BJ (cell line): ENCODE data around the gene PARP15. TPM values are rescaled to one million over a fixed set of nuclear protein-coding genes. Genes with fewer than 3 reads are reported as not detected.

Source experiments
- CTCF ChIA-PET: fragments of 350-600 bp; formaldehyde crosslinking; extraction: SDS; loops from one replicate; lab custom pipeline; 2021; ENCODE audit warnings: antibody characterized with exemption, inconsistent platforms; lab: Yijun Ruan, JAX
- POLR2A ChIA-PET: fragments of 300-600 bp; sonication (Branson Sonifier 250); formaldehyde crosslinking; extraction: SDS; loops from one replicate; lab custom pipeline; 2021; ENCODE audit warnings: antibody characterized with exemption; lab: Charles Lee
- DNase-seq: peaks from one replicate; pipeline ENCODE4 v3.0.0-alpha.2; 2011; ENCODE audit warnings: low read depth
- H3K27me3 ChIP-seq: 2 replicates; pipeline ENCODE4 v1.6.0; 2011; ENCODE audit warnings: low read length; ENCODE audit not compliant: control insufficient read depth, insufficient read depth
- H3K36me3 ChIP-seq: 2 replicates; pipeline ENCODE4 v1.5.1; 2011; ENCODE audit warnings: low read length; ENCODE audit not compliant: control insufficient read depth, insufficient read depth
- H3K4me3 ChIP-seq: 2 replicates; pipeline ENCODE4 v1.5.1; 2011; ENCODE audit warnings: low read depth, mild to moderate bottlenecking, control low read depth, low read length
- CTCF ChIP-seq: IDR thresholded peaks from 2 replicates; pipeline ENCODE4 v1.5.1; 2011; ENCODE audit warnings: low read depth, mild to moderate bottlenecking, control low read depth, inconsistent platforms, low read length, moderate library complexity; ENCODE audit not compliant: insufficient read depth
- polyA plus RNA-seq: library from polyadenylated mRNA; depleted of rRNA; stranded (reverse); fragments of >200 nt; gene quantifications from 2 replicates; pipeline ENCODE4 v1.2.3, GENCODE V29; 2011

The PARP15 gene
- polyA plus RNA-seq, 1 experiment: 0.05 TPM

GRCh38 chr3:122581622-122582021 is 4.2 kb downstream of the PARP15 start:
- Histone ChIP-seq H3K36me3 (no peaks in the 10 kb centered on the region), H3K27me3 (no peaks in the 10 kb centered on the region; the same call in 1 of the 2 replicates), H3K4me3 (no peak overlapping the region)
- no peak for TF ChIP-seq CTCF
- ChIA-PET POLR2A (no interaction called here), CTCF (interaction anchor here (1.0 kb wide), 1 partner anchor 97 kb away, joined by 3 read pairs; no protein-coding TSS in a partner anchor)
- DNase-seq: no peak

- no peaks in the 10 kb centered on the region for H3K36me3 ChIP-seq
- no peak for DNase-seq
- TF ChIP-seq CTCF: no peak
- H3K27me3 ChIP-seq: no peaks in the 10 kb centered on the region; the same call in 1 of the 2 replicates
- H3K4me3 ChIP-seq: no peak overlapping the region
- ChIA-PET CTCF (interaction anchor here (1.0 kb wide), 1 partner anchor 96 kb away, joined by 3 read pairs; no protein-coding TSS in a partner anchor), POLR2A (no interaction called here)
Measured at GRCh38 chr3:122582390-122582789, 4.9 kb downstream of the PARP15 start.

GRCh38 chr3:122586098-122586497 is 8.6 kb downstream of the PARP15 start:
- no peak for DNase-seq
- ChIA-PET CTCF (interaction anchor here (1.7 kb wide), 1 partner anchor 14 kb away, joined by 5 read pairs; no protein-coding TSS in a partner anchor), POLR2A (no interaction called here)
- H3K36me3 ChIP-seq: no peaks in the 10 kb centered on the region
- TF ChIP-seq CTCF: no peak
- no peaks in the 10 kb centered on the region for H3K27me3 ChIP-seq
- no peak overlapping the region for H3K4me3 ChIP-seq

GRCh38 chr3:122586773-122587485 is 9.5 kb downstream of the PARP15 start:
- no peak overlapping the region for H3K4me3 ChIP-seq
- no peaks in the 10 kb centered on the region for H3K36me3 ChIP-seq
- no peak for DNase-seq
- H3K27me3 ChIP-seq: no peaks in the 10 kb centered on the region
- POLR2A ChIA-PET: no interaction called here
- CTCF ChIA-PET: interaction anchor here (0.6 kb wide), 1 partner anchor 178 kb away, joined by 3 read pairs; no protein-coding TSS in a partner anchor
- no peak for TF ChIP-seq CTCF

GRCh38 chr3:122587572-122587971 is 10.1 kb downstream of the PARP15 start:
- ChIA-PET POLR2A (no interaction called here), CTCF (no interaction called here)
- Histone ChIP-seq H3K27me3 (no peaks in the 10 kb centered on the region), H3K36me3 (no peaks in the 10 kb centered on the region), H3K4me3 (no peak overlapping the region)
- TF ChIP-seq CTCF: no peak
- DNase-seq: no peak
